WTC11 (cell line): Measurements from ENCODE around the gene CEP295NL. TPM values are rescaled to one million over a fixed set of nuclear protein-coding genes. Genes with fewer than 3 reads are reported as not detected.

Source experiments
- ATAC-seq: fragments of 200-7000 bp; cut with Tn5 transposase; 2 replicates; pipeline ENCODE4 v1.10.0; 2021; ENCODE audit warnings: mild to moderate bottlenecking, moderate library complexity
- CTCF ChIA-PET: fragments of 300-600 bp; sonication (Branson Sonifier 250); formaldehyde crosslinking; loops from one replicate; lab custom pipeline; 2021; ENCODE audit warnings: antibody characterized with exemption; lab: Charles Lee
- POLR2A ChIA-PET: fragments of 350-600 bp; sonication (Branson Sonifier 250); formaldehyde crosslinking; loops from one replicate; lab custom pipeline; 2021; ENCODE audit warnings: antibody characterized with exemption; lab: Charles Lee
- DNase-seq: peaks from one replicate; pipeline ENCODE4 v3.0.0; 2021; ENCODE audit warnings: low spot score
- H3K27ac Mint-ChIP-seq: 2 replicates; pipeline ENCODE4 v1.8.0; 2021; ENCODE audit warnings: mixed read lengths
- H3K27me3 Mint-ChIP-seq: 2 replicates; pipeline ENCODE4 v1.8.0; 2021; ENCODE audit warnings: low read depth, mild to moderate bottlenecking, moderate library complexity, mixed read lengths
- H3K36me3 Mint-ChIP-seq: 2 replicates; pipeline ENCODE4 v1.8.0; 2021; ENCODE audit warnings: mixed read lengths
- H3K4me1 Mint-ChIP-seq: 2 replicates; pipeline ENCODE4 v1.8.0; 2022; ENCODE audit warnings: mixed read lengths
- H3K4me3 Mint-ChIP-seq: 2 replicates; pipeline ENCODE4 v1.8.0; 2021; ENCODE audit warnings: mild to moderate bottlenecking, moderate library complexity, mixed read lengths
- H3K9me3 Mint-ChIP-seq: 2 replicates; pipeline ENCODE4 v1.8.0; 2021; ENCODE audit warnings: mixed read lengths
- CREB1 ChIP-seq: sonication (generic); formaldehyde crosslinking; IDR thresholded peaks from 2 replicates; pipeline ENCODE4 v1.8.0; 2023; ENCODE audit warnings: mild to moderate bottlenecking, missing genetic modification reagents
- ELF4 ChIP-seq: sonication (generic); formaldehyde crosslinking; IDR thresholded peaks from 2 replicates; pipeline ENCODE4 v1.8.1; 2022; ENCODE audit warnings: low read depth, mild to moderate bottlenecking, moderate library complexity, missing genetic modification reagents
- JAZF1 ChIP-seq: fragments of 250-450 bp; sonication (Bioruptor Pico); IDR thresholded peaks from 2 replicates; pipeline ENCODE4 v1.9.0; 2021; ENCODE audit warnings: moderate library complexity, mild to moderate bottlenecking, inconsistent platforms
- MXD4 ChIP-seq: fragments of 250-450 bp; sonication (Bioruptor Pico); IDR thresholded peaks from 2 replicates; pipeline ENCODE4 v1.8.0; 2021; ENCODE audit warnings: mild to moderate bottlenecking, moderate library complexity, borderline replicate concordance
- MYBL2 ChIP-seq: sonication (generic); formaldehyde crosslinking; IDR thresholded peaks from 2 replicates; pipeline ENCODE4 v1.8.1; 2023; ENCODE audit warnings: mild to moderate bottlenecking, moderate library complexity, missing genetic modification reagents
- NR1H2 ChIP-seq: sonication (generic); formaldehyde crosslinking; IDR thresholded peaks from 2 replicates; pipeline ENCODE4 v1.9.0; 2021; ENCODE audit warnings: mild to moderate bottlenecking, moderate library complexity, missing genetic modification reagents
- NR2C2 ChIP-seq: sonication (generic); formaldehyde crosslinking; IDR thresholded peaks from 2 replicates; pipeline ENCODE4 v1.8.0; 2022; ENCODE audit warnings: mild to moderate bottlenecking, missing genetic modification reagents
- SP1 ChIP-seq: sonication (generic); formaldehyde crosslinking; conservative IDR thresholded peaks from 2 replicates; pipeline ENCODE4 v1.8.1; 2022; ENCODE audit warnings: missing genetic modification reagents
- ZNF263 ChIP-seq: sonication (generic); formaldehyde crosslinking; IDR thresholded peaks from 2 replicates; pipeline ENCODE4 v1.8.1; 2022; ENCODE audit warnings: low read depth, mild to moderate bottlenecking, moderate library complexity, missing genetic modification reagents
- ZNF317 ChIP-seq: sonication (generic); formaldehyde crosslinking; IDR thresholded peaks from 2 replicates; pipeline ENCODE4 v1.8.1; 2023; ENCODE audit warnings: low read depth, mild to moderate bottlenecking, moderate library complexity, missing genetic modification reagents, borderline replicate concordance
- ZNF423 ChIP-seq: fragments of 250-450 bp; sonication (Bioruptor Pico); IDR thresholded peaks from 2 replicates; pipeline ENCODE4 v2.1.2; 2022; ENCODE audit warnings: mild to moderate bottlenecking, moderate library complexity
- total RNA-seq: library from RNA; stranded (reverse); gene quantifications from 3 replicates; pipeline ENCODE4 v1.2.3, GENCODE V29; 2021
- TF ChIP-seq, protein P1 (sequence below): sonication (generic); formaldehyde crosslinking; IDR thresholded peaks from 2 replicates; pipeline ENCODE4 v1.8.0; 2022; ENCODE audit warnings: missing genetic modification reagents
- TF ChIP-seq, protein P2 (sequence below): fragments of 250-450 bp; sonication (Bioruptor Pico); IDR thresholded peaks from 2 replicates; pipeline ENCODE4 v2.1.2; 2022; ENCODE audit warnings: mild to moderate bottlenecking, moderate library complexity
- TF ChIP-seq, protein P3 (sequence below): sonication (generic); formaldehyde crosslinking; IDR thresholded peaks from 2 replicates; pipeline ENCODE4 v1.8.0; 2022; ENCODE audit warnings: mild to moderate bottlenecking, missing genetic modification reagents
- TF ChIP-seq, protein P4 (sequence below): fragments of 250-450 bp; sonication (Bioruptor Pico); conservative IDR thresholded peaks from 2 replicates; pipeline ENCODE4 v1.9.0; 2021; ENCODE audit warnings: mild to moderate bottlenecking

Gene CEP295NL
- total RNA-seq, 1 experiment from 2014 or later: 0.61 TPM

DNA sequence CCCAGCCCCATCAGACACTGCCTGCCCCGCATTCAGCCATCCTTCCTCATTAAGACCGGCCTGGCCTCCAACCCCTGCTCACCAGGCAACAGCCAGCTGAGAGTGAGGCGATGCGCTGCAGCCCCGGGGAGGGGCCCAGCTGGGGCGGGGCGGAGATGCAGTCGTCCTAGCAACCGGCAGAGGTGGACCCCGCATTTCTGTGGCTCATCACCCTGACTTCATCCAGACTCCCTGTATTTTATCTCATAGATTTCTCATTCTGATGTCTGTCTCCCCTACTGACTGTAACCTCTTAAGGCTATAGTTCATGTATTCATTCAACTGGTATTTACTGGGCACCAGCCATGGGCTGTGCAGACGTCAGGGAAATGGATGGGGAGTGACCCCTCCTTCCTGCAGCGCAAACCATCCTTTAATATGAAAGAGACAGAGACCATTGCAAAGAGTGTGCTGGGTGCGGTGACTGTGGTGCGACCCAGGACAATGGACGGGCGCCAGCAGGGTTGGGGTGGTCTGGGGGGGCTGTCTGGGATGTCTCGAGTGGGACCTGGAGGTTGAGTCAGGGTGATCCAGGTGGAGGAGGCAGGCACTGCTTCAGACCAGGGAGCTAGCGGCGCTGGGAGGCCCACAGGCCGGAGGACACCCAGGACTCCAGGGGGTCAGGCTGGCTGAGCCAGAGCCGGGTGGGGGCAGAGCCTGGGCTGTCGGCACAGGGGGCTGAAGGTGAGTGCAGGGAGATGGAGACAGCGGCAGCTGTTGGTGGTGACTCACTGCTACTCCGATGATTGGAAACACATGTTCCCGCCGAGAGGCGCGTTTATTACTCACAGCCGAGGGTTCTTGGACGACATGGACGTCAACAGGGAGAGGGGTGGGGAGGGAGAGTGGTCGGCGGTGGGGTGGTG, 32.7 kb upstream of the CEP295NL start:
- POLR2A ChIA-PET: no interaction called here
- Mint-ChIP-seq H3K4me3 (no peak overlapping the region), H3K27ac (no peak overlapping the region)

More for the DNA sequence above, 32.7 kb upstream of the CEP295NL start:
- ATAC-seq (no peak), DNase-seq (no peak)
- Mint-ChIP-seq H3K4me1 (peaks cover 4% of the 10 kb centered on the region), H3K27me3 (no peaks in the 10 kb centered on the region), H3K36me3 (no peaks in the 10 kb centered on the region), H3K9me3 (no peaks in the 10 kb centered on the region)
- CTCF ChIA-PET: no interaction called here
- no peak for TF ChIP-seq CREB1
- TF ChIP-seq, protein P1, sequence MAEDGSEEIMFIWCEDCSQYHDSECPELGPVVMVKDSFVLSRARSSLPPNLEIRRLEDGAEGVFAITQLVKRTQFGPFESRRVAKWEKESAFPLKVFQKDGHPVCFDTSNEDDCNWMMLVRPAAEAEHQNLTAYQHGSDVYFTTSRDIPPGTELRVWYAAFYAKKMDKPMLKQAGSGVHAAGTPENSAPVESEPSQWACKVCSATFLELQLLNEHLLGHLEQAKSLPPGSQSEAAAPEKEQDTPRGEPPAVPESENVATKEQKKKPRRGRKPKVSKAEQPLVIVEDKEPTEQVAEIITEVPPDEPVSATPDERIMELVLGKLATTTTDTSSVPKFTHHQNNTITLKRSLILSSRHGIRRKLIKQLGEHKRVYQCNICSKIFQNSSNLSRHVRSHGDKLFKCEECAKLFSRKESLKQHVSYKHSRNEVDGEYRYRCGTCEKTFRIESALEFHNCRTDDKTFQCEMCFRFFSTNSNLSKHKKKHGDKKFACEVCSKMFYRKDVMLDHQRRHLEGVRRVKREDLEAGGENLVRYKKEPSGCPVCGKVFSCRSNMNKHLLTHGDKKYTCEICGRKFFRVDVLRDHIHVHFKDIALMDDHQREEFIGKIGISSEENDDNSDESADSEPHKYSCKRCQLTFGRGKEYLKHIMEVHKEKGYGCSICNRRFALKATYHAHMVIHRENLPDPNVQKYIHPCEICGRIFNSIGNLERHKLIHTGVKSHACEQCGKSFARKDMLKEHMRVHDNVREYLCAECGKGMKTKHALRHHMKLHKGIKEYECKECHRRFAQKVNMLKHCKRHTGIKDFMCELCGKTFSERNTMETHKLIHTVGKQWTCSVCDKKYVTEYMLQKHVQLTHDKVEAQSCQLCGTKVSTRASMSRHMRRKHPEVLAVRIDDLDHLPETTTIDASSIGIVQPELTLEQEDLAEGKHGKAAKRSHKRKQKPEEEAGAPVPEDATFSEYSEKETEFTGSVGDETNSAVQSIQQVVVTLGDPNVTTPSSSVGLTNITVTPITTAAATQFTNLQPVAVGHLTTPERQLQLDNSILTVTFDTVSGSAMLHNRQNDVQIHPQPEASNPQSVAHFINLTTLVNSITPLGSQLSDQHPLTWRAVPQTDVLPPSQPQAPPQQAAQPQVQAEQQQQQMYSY (CRISPR knock-in tag): no peak
- no peak for TF ChIP-seq ZNF423 (CRISPR knock-in tag)
- no peak for TF ChIP-seq ELF4 (CRISPR knock-in tag)
- no peak for TF ChIP-seq MYBL2 (CRISPR knock-in tag)
- no peak for TF ChIP-seq ZNF263 (CRISPR knock-in tag)
- TF ChIP-seq, protein P2, sequence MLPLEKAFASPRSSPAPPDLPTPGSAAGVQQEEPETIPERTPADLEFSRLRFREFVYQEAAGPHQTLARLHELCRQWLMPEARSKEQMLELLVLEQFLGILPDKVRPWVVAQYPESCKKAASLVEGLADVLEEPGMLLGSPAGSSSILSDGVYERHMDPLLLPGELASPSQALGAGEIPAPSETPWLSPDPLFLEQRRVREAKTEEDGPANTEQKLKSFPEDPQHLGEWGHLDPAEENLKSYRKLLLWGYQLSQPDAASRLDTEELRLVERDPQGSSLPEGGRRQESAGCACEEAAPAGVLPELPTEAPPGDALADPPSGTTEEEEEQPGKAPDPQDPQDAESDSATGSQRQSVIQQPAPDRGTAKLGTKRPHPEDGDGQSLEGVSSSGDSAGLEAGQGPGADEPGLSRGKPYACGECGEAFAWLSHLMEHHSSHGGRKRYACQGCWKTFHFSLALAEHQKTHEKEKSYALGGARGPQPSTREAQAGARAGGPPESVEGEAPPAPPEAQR (CRISPR knock-in tag): no peak
- no peak for TF ChIP-seq ZNF317 (CRISPR knock-in tag)
- no peak for TF ChIP-seq SP1 (CRISPR knock-in tag)
- no peak for TF ChIP-seq MXD4 (CRISPR knock-in tag)
- TF ChIP-seq NR1H2: no peak
- TF ChIP-seq, protein P3, sequence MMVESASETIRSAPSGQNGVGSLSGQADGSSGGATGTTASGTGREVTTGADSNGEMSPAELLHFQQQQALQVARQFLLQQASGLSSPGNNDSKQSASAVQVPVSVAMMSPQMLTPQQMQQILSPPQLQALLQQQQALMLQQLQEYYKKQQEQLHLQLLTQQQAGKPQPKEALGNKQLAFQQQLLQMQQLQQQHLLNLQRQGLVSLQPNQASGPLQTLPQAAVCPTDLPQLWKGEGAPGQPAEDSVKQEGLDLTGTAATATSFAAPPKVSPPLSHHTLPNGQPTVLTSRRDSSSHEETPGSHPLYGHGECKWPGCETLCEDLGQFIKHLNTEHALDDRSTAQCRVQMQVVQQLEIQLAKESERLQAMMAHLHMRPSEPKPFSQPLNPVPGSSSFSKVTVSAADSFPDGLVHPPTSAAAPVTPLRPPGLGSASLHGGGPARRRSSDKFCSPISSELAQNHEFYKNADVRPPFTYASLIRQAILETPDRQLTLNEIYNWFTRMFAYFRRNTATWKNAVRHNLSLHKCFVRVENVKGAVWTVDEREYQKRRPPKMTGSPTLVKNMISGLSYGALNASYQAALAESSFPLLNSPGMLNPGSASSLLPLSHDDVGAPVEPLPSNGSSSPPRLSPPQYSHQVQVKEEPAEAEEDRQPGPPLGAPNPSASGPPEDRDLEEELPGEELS: no peak
- TF ChIP-seq, protein P4, sequence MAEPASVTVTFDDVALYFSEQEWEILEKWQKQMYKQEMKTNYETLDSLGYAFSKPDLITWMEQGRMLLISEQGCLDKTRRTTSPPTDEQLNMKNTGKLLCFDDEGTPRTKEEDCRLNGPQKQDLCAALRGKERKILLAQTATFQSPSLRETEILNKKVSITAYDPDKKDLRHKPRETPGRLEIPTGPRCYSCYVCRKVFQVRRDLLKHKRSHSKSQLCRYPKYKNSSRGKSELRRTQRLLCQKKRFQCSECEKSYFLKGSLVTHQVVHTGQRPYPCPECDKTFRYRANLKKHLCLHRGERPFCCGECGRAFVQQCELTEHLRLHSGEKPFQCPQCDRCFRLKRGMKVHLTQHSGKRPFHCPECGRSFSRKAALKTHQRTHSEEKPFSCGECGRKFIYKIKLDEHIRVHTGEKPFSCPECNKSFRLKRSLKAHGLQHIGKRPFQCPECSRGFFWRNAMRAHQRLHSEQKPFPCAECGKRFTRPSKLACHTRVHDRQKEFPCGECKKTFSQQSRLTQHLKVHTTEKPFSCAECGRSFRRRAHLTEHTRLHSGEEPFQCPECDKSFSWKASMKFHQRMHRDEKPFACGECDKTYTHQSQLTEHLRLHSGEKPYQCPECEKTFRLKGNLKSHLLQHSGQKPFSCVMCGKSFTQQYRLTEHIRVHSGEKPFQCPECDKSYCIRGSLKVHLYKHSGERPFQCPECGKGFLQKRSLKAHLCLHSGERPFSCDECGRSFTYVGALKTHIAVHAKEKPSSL: no peak
- TF ChIP-seq JAZF1: no peak
- TF ChIP-seq NR2C2 (CRISPR knock-in tag): no peak
